IPS-18c (cell line): ENCODE measurements around the gene DNMT3A.

Experiments used
- H3K4me3 ChIP-seq: 2 replicates; pipeline ENCODE4 v1.7.0; 2013; ENCODE audit warnings: low read depth, mild to moderate bottlenecking, low read length, moderate library complexity; ENCODE audit not compliant: insufficient read depth
- H3K9me3 ChIP-seq: one replicate; pipeline ENCODE4 v1.6.1; 2013; ENCODE audit warnings: mild to moderate bottlenecking, low read length, moderate library complexity; ENCODE audit not compliant: control insufficient read depth, insufficient read depth

DNMT3A gene

DNA sequence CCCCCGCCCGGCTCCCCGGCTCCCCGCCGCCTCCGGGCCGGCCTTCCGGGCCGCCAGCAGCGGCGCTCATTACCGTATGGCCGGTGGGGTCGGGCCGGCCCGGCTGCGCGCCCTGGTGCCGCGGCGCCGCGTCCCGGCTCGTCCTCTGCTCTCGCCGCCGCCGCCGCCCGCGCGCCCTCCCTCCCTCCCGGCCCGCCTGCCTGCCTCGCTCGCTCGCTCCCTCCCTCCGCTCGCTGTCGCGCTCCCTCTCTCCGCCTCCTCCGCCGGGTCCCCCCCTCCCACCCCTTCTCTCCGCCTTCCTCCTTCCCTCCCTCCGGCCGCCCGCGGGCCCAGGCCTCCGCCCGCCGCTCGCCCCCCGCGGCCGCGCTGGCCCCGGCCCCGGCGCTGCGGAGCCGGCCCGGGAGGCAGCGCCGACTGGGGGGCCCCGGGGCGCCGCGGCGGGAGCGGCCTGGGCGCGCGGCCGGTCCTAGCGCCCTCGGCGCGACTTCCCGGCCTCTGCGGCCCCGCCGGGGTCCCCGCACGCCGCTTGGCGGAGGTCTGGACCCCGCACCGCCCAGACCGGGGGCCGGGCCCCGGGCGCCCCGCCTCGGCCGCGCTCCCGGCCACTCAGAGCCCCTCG lies at the start of gene DNMT3A:
Gene DNMT3A, minus strand, starts transcription at position 173 of the 619 bp plus-strand sequence. CDS start 27,941 bp downstream, outside the sequence.
- H3K9me3 ChIP-seq = no peaks in the 10 kb centered on the region
- peak within 1 kb of the TSS; percentile 53 for H3K4me3 ChIP-seq

DNA sequence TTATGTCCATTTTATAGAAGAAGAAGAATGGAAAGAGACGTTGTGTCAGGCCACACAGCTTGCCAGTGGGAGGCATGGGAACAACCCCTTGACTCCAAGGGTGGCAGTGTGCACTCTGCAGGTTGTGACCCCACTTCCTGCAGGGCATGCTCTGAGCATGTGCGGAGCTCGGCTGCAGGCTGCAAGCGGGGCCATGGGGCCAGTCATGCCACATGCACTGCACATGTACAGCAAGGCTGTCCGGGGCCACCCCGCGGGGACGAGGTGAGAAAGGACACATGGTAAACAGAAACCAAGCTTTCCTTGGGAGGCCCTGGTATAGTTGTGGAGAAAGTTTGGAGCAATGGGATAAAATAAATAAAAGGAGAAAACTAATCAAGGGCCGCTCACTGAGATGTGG lies 47.4 kb upstream of the DNMT3A start:
- Histone ChIP-seq H3K9me3 (no peaks in the 10 kb centered on the region), H3K4me3 (no peak overlapping the region)

DNA sequence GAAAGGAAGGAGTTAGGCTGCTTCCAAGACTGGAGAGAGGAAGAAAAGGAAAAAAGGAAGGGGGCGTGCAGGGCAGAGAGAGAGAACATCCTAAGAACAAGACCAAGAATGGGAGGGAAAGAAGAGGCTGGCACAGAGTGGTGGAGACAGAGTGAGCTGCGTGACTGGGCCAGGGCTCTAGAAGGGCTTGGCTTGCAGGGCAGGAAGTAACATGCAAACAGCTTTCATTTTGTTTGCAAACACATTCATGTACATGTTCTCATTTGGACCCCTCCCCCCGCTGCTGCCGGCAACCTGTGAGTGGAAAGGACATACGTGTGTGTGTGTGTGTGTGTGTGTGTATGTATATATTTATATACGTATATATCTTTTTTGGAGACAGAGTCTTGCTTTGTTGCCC lies 46.8 kb upstream of the DNMT3A start:
- H3K9me3 ChIP-seq = no peaks in the 10 kb centered on the region
- H3K4me3 ChIP-seq = no peak overlapping the region

DNA sequence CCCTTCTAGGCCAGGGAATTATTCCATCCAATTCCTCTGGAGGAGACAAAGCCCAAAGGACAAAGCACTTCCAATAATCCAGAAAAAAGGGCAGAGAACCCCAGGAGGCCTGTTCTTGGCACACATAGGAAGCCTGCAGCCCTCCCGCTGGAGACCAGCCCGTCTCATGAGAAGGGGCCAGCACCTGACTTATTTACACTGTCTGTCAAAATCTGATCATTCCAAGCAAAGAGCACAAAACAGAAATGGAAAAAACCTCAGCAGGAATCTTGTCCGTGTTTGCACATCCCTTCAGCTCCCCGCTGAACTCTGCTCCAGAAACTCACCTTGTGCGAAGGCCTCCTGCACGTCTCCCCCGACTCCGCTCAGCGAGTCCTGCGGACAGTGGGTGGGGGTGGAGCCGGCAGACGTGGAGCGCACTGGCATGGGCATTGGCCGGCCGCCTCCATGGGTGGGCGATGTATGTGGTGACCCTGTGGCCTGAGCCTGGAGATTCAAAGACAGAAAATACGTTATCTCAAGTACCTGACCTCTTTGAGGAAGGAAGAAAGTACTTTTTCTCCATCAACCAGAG lies 46.2 kb upstream of the DNMT3A start:
- Histone ChIP-seq H3K4me3 (no peak overlapping the region), H3K9me3 (no peaks in the 10 kb centered on the region)

DNA sequence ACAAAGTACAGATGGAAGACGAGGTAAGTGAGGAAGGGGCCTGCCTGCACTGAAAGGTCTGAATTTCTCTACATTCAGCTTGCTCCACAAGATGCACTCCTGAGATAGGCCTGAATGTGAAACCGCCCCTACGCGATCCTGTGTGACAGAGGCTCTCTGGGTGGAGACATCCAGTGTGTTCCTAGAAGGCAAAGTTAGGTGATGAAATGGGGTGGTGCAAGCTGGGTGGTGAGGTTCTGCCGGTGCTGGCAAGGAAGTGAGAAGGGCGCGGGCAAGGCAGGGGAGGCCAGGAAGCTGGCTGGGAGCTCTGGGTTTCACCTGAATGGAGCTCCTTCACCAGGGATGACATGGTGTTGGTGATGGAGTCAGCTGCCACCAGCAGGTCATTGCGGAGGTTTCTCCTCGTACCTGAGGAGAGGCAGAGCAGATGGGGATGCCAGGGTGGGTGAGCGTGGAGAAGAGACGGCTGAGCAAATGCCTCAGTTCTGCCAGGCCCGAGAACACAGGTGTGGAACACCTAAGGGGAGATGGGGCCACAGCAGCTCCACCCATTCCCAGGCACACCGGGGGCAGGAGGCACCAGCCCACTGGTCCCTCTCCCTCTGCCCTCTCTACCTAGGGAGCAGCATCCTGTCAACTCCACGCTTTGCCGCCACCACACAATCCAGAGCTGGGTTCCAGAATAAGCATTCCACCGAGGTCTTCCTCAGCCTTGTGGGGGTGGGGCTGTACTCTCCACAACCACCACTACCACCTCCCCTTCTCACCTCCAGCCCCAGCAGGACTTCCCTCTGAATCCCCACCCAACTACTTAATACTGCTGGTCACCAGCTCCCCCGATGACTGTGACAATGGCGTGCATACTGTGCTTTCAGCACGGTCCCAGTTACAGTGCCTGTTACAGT lies 45.5 kb upstream of the DNMT3A start:
- H3K4me3 ChIP-seq = no peak overlapping the region

DNA sequence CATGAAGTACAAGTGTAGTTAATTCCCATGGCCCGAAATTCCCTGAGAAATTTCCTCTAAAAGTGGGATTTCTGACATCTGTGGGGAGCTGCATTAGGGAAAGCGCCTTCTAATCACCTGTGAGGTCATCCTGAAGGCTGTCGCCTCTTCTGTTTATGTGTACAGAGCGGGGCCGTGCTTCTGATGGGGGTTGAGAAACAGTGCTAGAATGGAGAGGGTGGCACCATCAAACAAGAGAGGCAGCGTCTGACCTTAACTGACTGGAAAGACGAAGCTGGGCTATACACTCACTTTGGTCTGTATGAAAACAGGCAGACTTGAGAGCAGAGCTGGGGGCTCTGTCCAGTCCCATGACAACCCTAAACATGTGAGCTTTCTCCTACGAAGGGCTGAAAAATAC lies 44.2 kb upstream of the DNMT3A start:
- Histone ChIP-seq H3K4me3 (no peak overlapping the region), H3K9me3 (no peaks in the 10 kb centered on the region)

More for the DNA sequence above, 45.5 kb upstream of the DNMT3A start:
- H3K9me3 ChIP-seq = no peaks in the 10 kb centered on the region

DNA sequence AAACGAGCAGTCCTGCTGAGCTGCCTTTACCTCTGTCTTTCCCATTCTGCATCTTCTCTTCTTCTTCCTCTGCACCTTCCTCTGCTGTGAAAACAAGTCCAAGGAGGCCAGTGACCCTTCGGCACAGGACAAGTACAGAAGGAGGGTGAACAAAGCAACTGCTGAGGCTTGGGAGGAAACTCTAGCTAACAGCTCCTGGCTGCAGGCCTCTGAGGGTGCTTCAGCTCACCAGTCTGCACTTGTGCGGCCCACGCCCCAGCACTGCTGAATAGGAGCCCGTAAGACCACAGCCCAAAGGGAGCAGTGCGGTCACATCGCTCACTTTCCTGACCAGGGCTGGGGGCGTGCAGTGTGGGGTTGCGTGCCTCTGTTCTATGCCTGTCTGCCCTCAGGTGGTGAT lies 42.1 kb upstream of the DNMT3A start:
- Histone ChIP-seq H3K4me3 (no peak overlapping the region), H3K9me3 (no peaks in the 10 kb centered on the region)

DNA sequence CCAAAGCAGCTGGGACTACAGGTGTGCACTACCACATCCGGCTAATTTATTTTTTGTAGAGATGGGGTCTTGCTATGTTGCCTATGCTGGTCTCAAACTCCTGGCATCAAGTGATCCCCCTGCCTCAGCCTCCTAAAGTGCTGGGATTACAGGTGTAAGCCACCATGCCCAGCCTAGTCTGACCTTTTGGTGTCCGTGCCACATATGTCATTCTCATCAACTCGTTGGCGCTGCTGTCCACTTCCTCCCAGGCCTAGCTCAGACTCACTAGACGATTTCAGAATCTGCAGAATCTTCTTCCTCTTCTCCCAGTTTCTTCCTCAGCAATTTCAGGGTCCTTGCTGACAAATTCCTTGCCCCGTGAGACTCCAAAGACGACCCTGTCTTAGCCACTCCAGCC lies 39.8 kb upstream of the DNMT3A start:
- Histone ChIP-seq H3K9me3 (no peaks in the 10 kb centered on the region), H3K4me3 (no peak overlapping the region)

DNA sequence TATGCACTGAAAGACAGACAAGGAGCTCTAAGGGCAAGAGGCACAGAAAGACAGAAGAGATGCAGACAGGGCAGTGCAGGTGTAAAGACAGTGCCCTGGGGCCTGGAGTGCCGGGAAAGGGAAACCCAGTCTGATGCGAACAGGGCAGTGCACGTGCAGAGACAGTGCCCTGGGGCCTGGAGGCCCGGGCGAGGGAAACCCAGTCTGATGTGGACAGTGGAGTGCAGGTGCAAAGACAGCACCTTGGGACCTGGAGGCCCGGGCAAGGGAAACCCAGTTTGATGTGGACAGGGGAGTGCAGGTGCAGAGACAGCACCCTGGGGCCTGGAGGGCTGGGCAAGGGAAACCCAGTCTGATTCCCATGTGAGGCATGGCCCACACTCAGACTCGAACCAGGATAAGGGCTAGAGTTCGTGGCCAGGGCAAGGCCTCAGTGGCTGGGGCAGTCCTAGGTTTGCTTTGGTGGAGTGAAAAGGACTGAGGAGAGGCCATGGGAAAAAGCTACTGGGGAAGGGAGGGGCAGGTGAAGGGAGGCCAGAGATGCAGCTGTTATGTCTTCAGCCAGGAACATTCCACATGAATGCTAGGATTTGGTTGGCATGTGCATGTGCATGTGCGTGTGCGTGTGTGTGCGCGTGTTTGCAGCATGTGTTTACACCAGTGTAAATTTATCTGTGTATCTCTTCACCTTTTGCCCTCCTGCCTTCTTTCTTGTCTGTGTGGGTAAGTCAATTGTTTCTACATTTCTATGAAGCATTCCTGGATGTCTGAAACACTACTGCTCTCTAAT lies 39.1 kb upstream of the DNMT3A start:
- Histone ChIP-seq H3K9me3 (no peaks in the 10 kb centered on the region), H3K4me3 (no peak overlapping the region)

DNA sequence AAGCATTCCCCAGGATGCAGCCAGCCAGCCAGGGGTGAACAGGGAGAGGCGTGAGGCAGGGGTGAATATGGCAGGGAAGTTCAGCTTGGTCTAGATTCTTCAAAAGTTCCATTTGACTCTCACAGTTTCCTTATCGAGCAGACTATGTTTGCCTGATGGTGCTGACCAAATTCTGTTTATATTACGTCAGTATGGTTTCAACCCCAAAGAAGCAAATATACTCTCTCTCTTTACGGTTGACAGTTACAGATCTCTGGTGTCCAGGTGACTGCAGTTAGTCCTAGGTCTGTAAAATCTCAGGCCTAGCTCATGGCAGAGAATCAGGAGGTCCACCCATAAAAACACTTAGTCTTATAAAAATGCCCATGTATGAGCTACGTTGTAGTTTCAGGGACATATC lies 38.3 kb upstream of the DNMT3A start:
- no peaks in the 10 kb centered on the region for H3K9me3 ChIP-seq
- H3K4me3 ChIP-seq = no peak overlapping the region

DNA sequence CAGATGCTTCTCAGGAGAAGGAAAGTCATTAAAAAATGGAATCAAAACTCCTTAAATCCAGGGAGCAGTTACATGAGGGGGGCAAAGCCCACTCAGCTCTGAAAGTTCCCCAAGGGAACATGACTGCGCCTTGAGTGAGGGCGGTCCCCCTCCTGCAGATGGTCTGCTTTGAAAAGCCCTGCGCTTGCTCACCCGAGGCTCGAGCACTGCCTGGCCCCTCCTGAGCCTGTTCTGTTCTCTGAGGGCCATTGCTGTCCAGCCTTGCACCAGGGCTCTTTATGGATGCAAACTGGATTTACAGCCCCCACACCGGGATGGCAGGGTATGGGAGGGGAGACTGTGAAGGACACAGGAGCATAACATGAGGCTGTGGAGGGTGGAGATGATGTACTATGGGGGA lies 37.8 kb upstream of the DNMT3A start:
- Histone ChIP-seq H3K4me3 (no peak overlapping the region), H3K9me3 (no peaks in the 10 kb centered on the region)

DNA sequence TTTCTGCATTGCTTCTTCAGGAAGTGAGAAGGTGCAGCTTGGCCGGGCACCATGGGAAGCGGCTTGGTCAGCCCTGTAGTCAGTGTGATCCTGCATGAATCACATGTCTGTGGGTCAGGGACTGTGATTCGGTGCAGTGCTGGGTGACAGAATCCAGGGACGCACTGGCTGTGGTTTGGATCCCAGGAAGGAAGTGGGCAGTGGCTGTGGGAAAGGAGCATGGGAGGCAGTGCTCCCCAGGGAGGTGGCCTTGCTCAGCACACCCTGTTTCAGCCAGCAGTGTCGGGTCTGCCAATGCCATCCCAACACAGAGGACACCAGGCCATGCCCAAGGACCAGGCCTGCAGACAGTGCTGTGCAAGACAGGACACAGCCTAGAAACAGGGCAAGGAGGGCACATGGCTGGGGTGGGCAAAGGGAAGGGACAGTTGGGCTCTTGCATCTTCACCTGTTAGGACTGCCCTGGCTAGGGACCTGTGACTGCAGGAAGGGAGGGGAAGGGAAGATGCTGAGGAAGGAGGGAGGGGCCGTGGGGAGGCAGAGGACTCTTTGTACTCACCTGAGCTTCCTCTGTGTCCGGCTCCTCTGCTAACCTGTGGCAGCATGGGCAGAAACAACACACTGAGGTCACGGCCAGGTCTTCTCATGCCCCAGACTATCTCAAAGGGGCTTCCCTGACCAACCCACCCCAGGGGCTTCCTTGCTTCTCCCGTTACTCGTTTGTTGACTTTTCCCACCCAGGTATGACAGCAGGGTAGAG lies 37.2 kb upstream of the DNMT3A start:
- no peak overlapping the region for H3K4me3 ChIP-seq
- H3K9me3 ChIP-seq = no peaks in the 10 kb centered on the region

DNA sequence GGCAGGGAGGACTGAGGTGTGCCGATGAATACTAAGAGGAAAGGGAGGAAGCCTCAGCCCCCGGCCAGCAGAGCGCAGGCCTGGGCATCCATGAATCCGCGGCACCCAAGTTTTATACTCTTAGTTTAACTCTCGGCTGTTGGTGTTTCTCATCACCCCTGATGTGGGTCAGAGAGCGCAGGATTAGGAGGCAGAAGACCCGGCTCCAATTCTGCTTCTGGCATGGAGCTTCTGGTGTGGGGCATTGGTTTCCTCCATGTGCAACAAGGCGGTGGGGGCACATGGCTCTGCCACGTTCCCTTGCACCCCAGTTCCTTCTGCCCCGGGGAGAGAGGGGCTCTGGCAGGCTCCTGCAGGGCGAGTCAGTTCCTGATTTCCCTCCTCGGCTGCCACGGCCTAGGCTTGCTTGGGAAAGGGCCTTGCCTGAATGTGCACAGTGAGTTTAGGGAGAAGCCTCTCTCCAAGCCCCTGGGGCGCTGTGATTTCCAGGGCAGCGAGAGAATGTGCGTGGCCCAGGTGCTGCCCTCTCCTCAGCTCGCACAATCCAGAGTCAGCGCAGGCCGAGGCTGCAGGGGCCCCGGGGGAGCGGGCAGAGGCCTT lies 36.2 kb upstream of the DNMT3A start:
- Histone ChIP-seq H3K4me3 (no peak overlapping the region), H3K9me3 (no peaks in the 10 kb centered on the region)

DNA sequence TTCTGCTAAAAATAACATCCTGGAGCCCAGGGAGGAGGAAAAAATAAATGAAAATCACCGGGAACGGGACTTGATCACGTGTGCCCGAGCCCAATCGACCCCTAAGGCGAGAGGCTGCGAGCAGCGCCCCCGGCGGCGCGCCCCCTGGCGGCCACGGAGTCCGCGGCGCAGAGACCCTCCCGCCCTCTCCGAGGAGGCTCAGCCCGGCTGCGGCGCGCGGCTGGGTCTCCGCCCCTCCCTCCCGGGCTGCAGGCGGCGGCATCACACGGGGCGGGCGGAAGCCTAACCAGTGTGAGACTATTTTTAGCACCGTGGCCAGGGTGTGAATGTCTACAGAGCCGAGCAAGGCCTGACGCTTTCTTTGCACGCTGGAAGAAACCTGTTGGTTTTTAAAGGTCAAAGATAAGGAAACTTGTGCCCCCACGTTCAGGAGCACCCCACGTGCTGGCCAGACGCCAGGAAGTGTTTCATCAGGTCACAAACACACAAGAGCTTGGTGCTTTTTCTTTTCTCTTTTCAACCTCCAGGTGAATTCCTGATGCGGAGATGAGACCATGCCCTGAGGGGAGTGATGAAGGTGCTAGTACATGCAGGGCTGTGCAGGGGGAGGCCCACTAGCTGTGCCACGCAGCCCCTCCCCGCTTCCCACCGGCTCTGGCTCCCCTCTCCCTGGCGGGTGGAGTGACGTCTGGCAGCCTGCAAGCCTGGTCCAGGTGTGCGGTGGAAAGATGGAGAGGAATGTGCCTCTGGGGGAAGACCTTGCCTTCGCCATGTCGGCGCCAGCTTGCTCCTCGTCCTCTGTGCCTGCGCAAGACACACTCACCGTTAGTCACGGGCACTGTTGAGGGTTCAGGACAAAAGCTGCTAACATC lies 35.3 kb upstream of the DNMT3A start:
- Histone ChIP-seq H3K4me3 (peak overlapping the region; percentile 41), H3K9me3 (peaks cover 2% of the 10 kb centered on the region)

DNA sequence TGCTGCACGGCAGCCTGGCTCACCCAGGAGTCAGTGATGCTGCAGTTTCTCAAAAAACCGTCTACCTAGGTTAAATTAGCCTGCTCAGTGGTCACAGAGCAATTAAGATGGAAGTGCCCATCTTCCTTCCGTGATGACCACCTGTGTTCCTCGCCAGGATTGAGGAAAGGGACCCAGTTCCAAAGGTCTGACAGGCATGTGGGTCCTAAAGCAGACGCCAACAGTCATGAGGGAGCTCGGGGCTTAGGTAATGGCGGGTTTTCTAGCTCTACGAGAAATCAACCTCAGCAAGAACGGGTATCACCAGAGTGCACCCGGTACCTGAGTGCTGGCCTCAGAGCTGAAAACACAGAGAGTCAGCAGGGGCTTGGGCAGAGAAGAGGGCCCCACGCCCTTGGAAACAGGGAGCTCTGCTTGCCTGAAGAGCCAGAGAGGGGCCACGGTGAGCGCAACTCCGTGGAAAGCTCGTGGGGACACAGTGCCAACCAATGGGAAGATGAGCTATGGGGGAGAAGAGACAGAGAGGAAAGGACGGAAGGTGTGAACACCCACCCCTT lies 34.3 kb upstream of the DNMT3A start:
- H3K4me3 ChIP-seq = peak overlapping the region; percentile 1; the same call in 1 of the 2 replicates

More for the DNA sequence above, 34.3 kb upstream of the DNMT3A start:
- peaks cover 2% of the 10 kb centered on the region for H3K9me3 ChIP-seq
